HG03139 (cell line): ENCODE data around the gene KRTAP10-7.
"Not testable (repeated sequence)": the region's sequence is repeated elsewhere in the genome, so short reads cannot be mapped to it uniquely, and the experiment has no call there.

ENCODE experiments used
- ATAC-seq: cut with Tn5 transposase; IDR thresholded peaks from one replicate; pipeline ENCODE4 v1.9.1; 2021; ENCODE audit not compliant: unreplicated experiment

The KRTAP10-7 gene

GRCh38 chr21:44610157-44610843 lies 9.9 kb downstream of the KRTAP10-7 start:
- ATAC-seq, result not testable (repeated sequence)

- no peak for ATAC-seq
These were observed 11.2 kb downstream of the KRTAP10-7 start for GRCh38 chr21:44611551-44611950.

- no peak for ATAC-seq
These were observed 11.7 kb downstream of the KRTAP10-7 start, which contains the start of gene KRTAP10-8 for GRCh38 chr21:44612029-44612486. Gene KRTAP10-8 (plus strand): TSS chr21:44612079. CDS start chr21:44612101, 22 bp downstream.

- ATAC-seq, result no peak
These were observed 12.4 kb downstream of the KRTAP10-7 start for GRCh38 chr21:44612669-44613229.

- ATAC-seq, result no peak
These were observed 13.2 kb downstream of the KRTAP10-7 start for GRCh38 chr21:44613386-44614155.

- no peak for ATAC-seq
These were observed 13.8 kb downstream of the KRTAP10-7 start for GRCh38 chr21:44614161-44614631.

GRCh38 chr21:44614961-44615391 lies 14.6 kb downstream of the KRTAP10-7 start:
- no peak for ATAC-seq

GRCh38 chr21:44615466-44615865 lies 15.1 kb downstream of the KRTAP10-7 start:
- no peak for ATAC-seq

- no peak for ATAC-seq
These were observed 15.7 kb downstream of the KRTAP10-7 start for GRCh38 chr21:44615911-44616590.

- no peak for ATAC-seq
These were observed 16.2 kb downstream of the KRTAP10-7 start for GRCh38 chr21:44616591-44616926.

GRCh38 chr21:44617071-44617501 lies 16.7 kb downstream of the KRTAP10-7 start:
- no peak for ATAC-seq

GRCh38 chr21:44618504-44618903 lies 18.1 kb downstream of the KRTAP10-7 start:
- ATAC-seq, result no peak

GRCh38 chr21:44618909-44619308 lies 18.5 kb downstream of the KRTAP10-7 start:
- ATAC-seq, result no peak

GRCh38 chr21:44619886-44620285 lies 19.5 kb downstream of the KRTAP10-7 start:
- no peak for ATAC-seq

GRCh38 chr21:44623575-44623974 lies 23.2 kb downstream of the KRTAP10-7 start:
- ATAC-seq, result no peak

GRCh38 chr21:44625756-44626155 lies 25.4 kb downstream of the KRTAP10-7 start:
- no peak for ATAC-seq

- no peak for ATAC-seq
These were observed 25.9 kb downstream of the KRTAP10-7 start for GRCh38 chr21:44626262-44626661.

- ATAC-seq, result no peak
These were observed 26.3 kb downstream of the KRTAP10-7 start, which contains the start of gene KRTAP10-9 for GRCh38 chr21:44626673-44627143. Gene KRTAP10-9 (plus strand): TSS chr21:44627093. CDS start chr21:44627172, 79 bp downstream.

- not testable (repeated sequence) for ATAC-seq
These were observed 26.9 kb downstream of the KRTAP10-7 start for GRCh38 chr21:44627181-44627822.

- not testable (repeated sequence) for ATAC-seq
These were observed 27.4 kb downstream of the KRTAP10-7 start for GRCh38 chr21:44627831-44628233.
